ENCODE results near the gene KCNQ1OT1.

KCNQ1OT1 gene

DNA sequence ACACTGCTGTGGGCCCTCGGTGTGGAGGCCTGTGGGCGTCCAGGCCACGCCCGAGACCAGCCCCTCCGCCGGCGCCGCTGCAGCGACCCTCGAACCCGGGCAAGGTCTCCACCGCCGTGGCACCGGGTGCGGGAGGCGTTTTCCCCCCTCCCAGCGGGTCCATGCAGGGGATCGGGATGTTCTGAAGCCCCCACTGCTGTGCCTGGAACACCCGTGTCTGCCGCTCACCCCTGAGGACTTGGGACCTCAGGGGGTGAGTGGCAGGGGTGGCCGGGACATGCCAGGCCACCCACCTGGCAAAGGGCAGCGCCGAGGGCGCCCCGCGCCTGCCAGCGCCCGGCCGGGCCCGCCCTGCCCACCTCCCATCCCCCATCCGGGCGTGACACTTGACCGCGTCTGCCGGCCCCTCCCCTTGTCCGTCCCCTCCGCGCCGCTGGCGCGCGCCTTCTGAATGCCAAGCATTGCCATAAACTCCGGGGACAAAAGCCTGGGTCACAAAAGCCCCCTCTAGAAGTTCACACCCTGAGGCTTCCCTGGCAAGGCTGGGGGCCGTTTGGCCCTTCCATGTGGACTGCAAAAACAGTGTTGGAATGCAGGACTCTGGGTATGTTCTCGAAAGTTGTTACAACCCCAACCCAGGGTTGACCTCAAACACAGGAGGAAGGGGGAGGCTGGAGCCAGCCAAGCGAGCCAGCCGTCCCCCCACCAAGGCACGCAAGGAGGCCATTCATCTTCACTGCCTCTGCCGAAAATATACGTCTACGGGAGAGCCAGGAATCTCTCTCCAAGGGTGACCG lies 819 bp upstream of the KCNQ1OT1 start:
- H3K4me1 ChIP-seq (ENCODE audit: control extremely low read depth in 1 of 4, control insufficient read depth in 4 of 4, insufficient read depth in 4 of 4, low read length in 3 of 4), result peaks cover 4 to 37% (median 25%) of the 10 kb centered on the region in 4 experiments
- DNase-seq, result peak in 2 of 3 donors; percentile 33 to 34
- CTCF ChIA-PET, result interaction anchor here (2.5 kb wide), 1 partner anchor 188 kb away, joined by 10 read pairs; no protein-coding TSS in a partner anchor
- POLR2A ChIA-PET, result interaction anchor here (1.0 to 1.2 kb wide), 4 partner anchors 37 to 187 kb away, joined by 3 to 5 read pairs (median 4); partner anchors contain the start of gene CDKN1C
- peaks cover 0 to 6% (median 0%) of the 10 kb centered on the region in 5 experiments for H3K9me3 ChIP-seq (ENCODE audit: control extremely low read depth in 1 of 5, control insufficient read depth in 4 of 5, insufficient read depth in 2 of 5, low read depth in 1 of 5, low read length in 4 of 5)
- H3K36me3 ChIP-seq (ENCODE audit: control insufficient read depth in 4 of 4, insufficient read depth in 4 of 4, low read length in 3 of 4), result no peaks in the 10 kb centered on the region
- H3K27me3 ChIP-seq (replicated peaks in 2 of 5; ENCODE audit: control insufficient read depth in 4 of 5, insufficient read depth in 5 of 5, low read length in 4 of 5), result no peaks in the 10 kb centered on the region
- 51% methylated on average over 47 of the region's 52 CpGs for WGBS (ENCODE audit: insufficient coverage)
- H3K4me3 ChIP-seq (ENCODE audit: control insufficient read depth in 1 of 7, extremely low read depth in 1 of 7, insufficient read depth in 4 of 7, low read depth in 2 of 7, low read length in 6 of 7), result peak overlapping the region; percentile 29 to 85 (median 66)
- peak overlapping the region in 1 of 2 experiments; percentile 68 for H3K27ac ChIP-seq (ENCODE audit: insufficient read depth in 1 of 2, low read depth in 1 of 2, low read length in 2 of 2, poor library complexity in 1 of 2, severe bottlenecking in 2 of 2)

GRCh38 chr11:2699185-2699530 lies 636 bp downstream of the KCNQ1OT1 start:
- peak in 1 of 3 donors; percentile 26 for DNase-seq
- CTCF ChIA-PET, result no interaction called here
- 50% methylated on average over 30 of the region's 31 CpGs for WGBS (ENCODE audit: insufficient coverage)
- POLR2A ChIA-PET, result interaction anchor here (1.0 to 1.2 kb wide), 4 partner anchors 38 to 188 kb away, joined by 3 to 5 read pairs (median 4); partner anchors contain the start of gene CDKN1C
- no peaks in the 10 kb centered on the region for H3K27me3 ChIP-seq (replicated peaks in 2 of 5; ENCODE audit: control insufficient read depth in 4 of 5, insufficient read depth in 5 of 5, low read length in 4 of 5)
- peaks cover 0 to 6% (median 0%) of the 10 kb centered on the region in 5 experiments for H3K9me3 ChIP-seq (ENCODE audit: control extremely low read depth in 1 of 5, control insufficient read depth in 4 of 5, insufficient read depth in 2 of 5, low read depth in 1 of 5, low read length in 4 of 5)
- peak overlapping the region in 1 of 2 experiments; percentile 74 for H3K27ac ChIP-seq (ENCODE audit: insufficient read depth in 1 of 2, low read depth in 1 of 2, low read length in 2 of 2, poor library complexity in 1 of 2, severe bottlenecking in 2 of 2)
- H3K4me1 ChIP-seq (ENCODE audit: control extremely low read depth in 1 of 4, control insufficient read depth in 4 of 4, insufficient read depth in 4 of 4, low read length in 3 of 4), result peaks cover 4 to 45% (median 30%) of the 10 kb centered on the region in 4 experiments
- H3K36me3 ChIP-seq (ENCODE audit: control insufficient read depth in 4 of 4, insufficient read depth in 4 of 4, low read length in 3 of 4), result no peaks in the 10 kb centered on the region
- peak overlapping the region; percentile 48 to 85 (median 69) for H3K4me3 ChIP-seq (ENCODE audit: control insufficient read depth in 1 of 7, extremely low read depth in 1 of 7, insufficient read depth in 4 of 7, low read depth in 2 of 7, low read length in 6 of 7)

- ChIA-PET CTCF (interaction anchor here (1.3 to 1.4 kb wide), 2 partner anchors 189 to 190 kb away, joined by 3 to 5 read pairs; no protein-coding TSS in a partner anchor), POLR2A (no interaction called here)
- WGBS (ENCODE audit: insufficient coverage), result 56% methylated on average over 18 of the region's 20 CpGs
- no peaks in the 10 kb centered on the region for H3K27me3 ChIP-seq (replicated peaks in 2 of 5; ENCODE audit: control insufficient read depth in 4 of 5, insufficient read depth in 5 of 5, low read length in 4 of 5)
- H3K4me1 ChIP-seq (ENCODE audit: control extremely low read depth in 1 of 4, control insufficient read depth in 4 of 4, insufficient read depth in 4 of 4, low read length in 3 of 4), result peaks cover 4 to 45% (median 31%) of the 10 kb centered on the region in 4 experiments
- H3K36me3 ChIP-seq (ENCODE audit: control insufficient read depth in 4 of 4, insufficient read depth in 4 of 4, low read length in 3 of 4), result peaks cover 0 to 3% (median 0%) of the 10 kb centered on the region in 4 experiments
- H3K27ac ChIP-seq (ENCODE audit: insufficient read depth in 1 of 2, low read depth in 1 of 2, low read length in 2 of 2, poor library complexity in 1 of 2, severe bottlenecking in 2 of 2), result peak overlapping the region in 1 of 2 experiments; percentile 74
- DNase-seq, result no peak
- peaks cover 0 to 6% (median 0%) of the 10 kb centered on the region in 5 experiments for H3K9me3 ChIP-seq (ENCODE audit: control extremely low read depth in 1 of 5, control insufficient read depth in 4 of 5, insufficient read depth in 2 of 5, low read depth in 1 of 5, low read length in 4 of 5)
- peak overlapping the region; percentile 48 to 85 (median 69) for H3K4me3 ChIP-seq (ENCODE audit: control insufficient read depth in 1 of 7, extremely low read depth in 1 of 7, insufficient read depth in 4 of 7, low read depth in 2 of 7, low read length in 6 of 7)
These were observed 1.2 kb downstream of the KCNQ1OT1 start for GRCh38 chr11:2698386-2699184.

DNA sequence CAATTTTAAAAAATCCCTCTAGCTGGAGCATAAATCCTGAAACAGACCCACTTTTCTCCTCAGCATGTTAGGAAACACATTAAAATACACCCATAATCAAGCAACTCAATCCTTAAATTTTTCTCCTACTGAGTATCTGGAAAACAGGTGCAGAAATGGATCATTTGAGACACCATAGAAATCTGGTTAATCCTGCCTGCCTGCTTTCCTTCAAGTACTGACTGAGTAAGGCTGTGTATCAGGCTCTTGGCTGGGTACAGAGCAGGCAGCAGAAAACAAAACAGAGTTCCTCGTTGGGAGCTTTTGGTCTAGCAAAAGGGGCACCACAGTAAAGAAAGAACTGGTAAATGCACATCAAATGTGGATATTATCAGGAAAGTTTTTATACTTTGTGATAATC lies 1.9 kb downstream of the KCNQ1OT1 start:
- Histone ChIP-seq H3K27ac (ENCODE audit: insufficient read depth in 1 of 2, low read depth in 1 of 2, low read length in 2 of 2, poor library complexity in 1 of 2, severe bottlenecking in 2 of 2) (no peak overlapping the region), H3K4me3 (ENCODE audit: control insufficient read depth in 1 of 7, extremely low read depth in 1 of 7, insufficient read depth in 4 of 7, low read depth in 2 of 7, low read length in 6 of 7) (peak overlapping the region in 5 of 7 experiments; percentile 17 to 85 (median 75)), H3K36me3 (ENCODE audit: control insufficient read depth in 4 of 4, insufficient read depth in 4 of 4, low read length in 3 of 4) (peaks cover 0 to 4% (median 0%) of the 10 kb centered on the region in 4 experiments), H3K27me3 (replicated peaks in 2 of 5; ENCODE audit: control insufficient read depth in 4 of 5, insufficient read depth in 5 of 5, low read length in 4 of 5) (no peaks in the 10 kb centered on the region), H3K4me1 (ENCODE audit: control extremely low read depth in 1 of 4, control insufficient read depth in 4 of 4, insufficient read depth in 4 of 4, low read length in 3 of 4) (peaks cover 4 to 47% (median 30%) of the 10 kb centered on the region in 4 experiments), H3K9me3 (ENCODE audit: control extremely low read depth in 1 of 5, control insufficient read depth in 4 of 5, insufficient read depth in 2 of 5, low read depth in 1 of 5, low read length in 4 of 5) (peaks cover 0 to 6% (median 0%) of the 10 kb centered on the region in 5 experiments)
- CTCF ChIA-PET, result interaction anchor here (1.1 to 1.4 kb wide), 3 partner anchors 165 to 191 kb away, joined by 3 to 5 read pairs (median 3); no protein-coding TSS in a partner anchor
- no peak for DNase-seq
- 44% methylated on average over 1 of the region's 1 CpG for WGBS (ENCODE audit: insufficient coverage)
- POLR2A ChIA-PET, result no interaction called here

DNA sequence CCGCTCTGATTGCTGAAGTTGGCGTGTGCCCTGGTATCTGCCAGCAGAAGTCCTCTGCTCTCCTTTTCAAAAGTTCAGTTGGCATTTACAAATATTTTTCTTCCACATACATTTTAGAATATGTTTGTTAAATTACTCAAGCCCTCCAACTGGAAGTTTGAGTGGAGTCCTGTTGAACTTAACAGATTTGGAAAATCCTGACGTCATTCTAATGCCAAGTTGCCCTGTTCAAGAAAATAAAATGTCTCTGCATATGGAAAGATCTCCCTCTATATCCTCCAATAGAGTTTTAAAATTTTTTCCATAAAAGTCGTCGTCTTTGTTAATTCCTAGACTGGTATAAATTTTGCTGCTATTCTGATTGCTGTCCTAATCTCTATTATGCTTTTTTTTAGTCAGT lies 3.3 kb downstream of the KCNQ1OT1 start:
- no peak overlapping the region for H3K27ac ChIP-seq (ENCODE audit: insufficient read depth in 1 of 2, low read depth in 1 of 2, low read length in 2 of 2, poor library complexity in 1 of 2, severe bottlenecking in 2 of 2)
- no peak for DNase-seq
- H3K36me3 ChIP-seq (ENCODE audit: control insufficient read depth in 4 of 4, insufficient read depth in 4 of 4, low read length in 3 of 4), result peaks cover 0 to 8% (median 0%) of the 10 kb centered on the region in 4 experiments
- no peak overlapping the region for H3K4me3 ChIP-seq (ENCODE audit: control insufficient read depth in 1 of 7, extremely low read depth in 1 of 7, insufficient read depth in 4 of 7, low read depth in 2 of 7, low read length in 6 of 7)
- peaks cover 4 to 53% (median 31%) of the 10 kb centered on the region in 4 experiments for H3K4me1 ChIP-seq (ENCODE audit: control extremely low read depth in 1 of 4, control insufficient read depth in 4 of 4, insufficient read depth in 4 of 4, low read length in 3 of 4)
- peaks cover 0 to 6% (median 0%) of the 10 kb centered on the region in 5 experiments for H3K9me3 ChIP-seq (ENCODE audit: control extremely low read depth in 1 of 5, control insufficient read depth in 4 of 5, insufficient read depth in 2 of 5, low read depth in 1 of 5, low read length in 4 of 5)
- CTCF ChIA-PET, result interaction anchor here (1.1 to 2.1 kb wide), 2 partner anchors 82 to 164 kb away, joined by 3 to 5 read pairs; no protein-coding TSS in a partner anchor
- WGBS (ENCODE audit: insufficient coverage), result 94% methylated on average over 2 of the region's 5 CpGs
- no peaks in the 10 kb centered on the region for H3K27me3 ChIP-seq (replicated peaks in 2 of 5; ENCODE audit: control insufficient read depth in 4 of 5, insufficient read depth in 5 of 5, low read length in 4 of 5)
- POLR2A ChIA-PET, result no interaction called here

- Histone ChIP-seq H3K4me1 (ENCODE audit: control extremely low read depth in 1 of 4, control insufficient read depth in 4 of 4, insufficient read depth in 4 of 4, low read length in 3 of 4) (peaks cover 4 to 48% (median 23%) of the 10 kb centered on the region in 4 experiments), H3K9me3 (ENCODE audit: control extremely low read depth in 1 of 5, control insufficient read depth in 4 of 5, insufficient read depth in 2 of 5, low read depth in 1 of 5, low read length in 4 of 5) (peaks cover 0 to 6% (median 0%) of the 10 kb centered on the region in 5 experiments), H3K27ac (ENCODE audit: insufficient read depth in 1 of 2, low read depth in 1 of 2, low read length in 2 of 2, poor library complexity in 1 of 2, severe bottlenecking in 2 of 2) (no peak overlapping the region), H3K27me3 (replicated peaks in 2 of 5; ENCODE audit: control insufficient read depth in 4 of 5, insufficient read depth in 5 of 5, low read length in 4 of 5) (no peaks in the 10 kb centered on the region), H3K36me3 (ENCODE audit: control insufficient read depth in 4 of 4, insufficient read depth in 4 of 4, low read length in 3 of 4) (peaks cover 0 to 10% (median 0%) of the 10 kb centered on the region in 4 experiments), H3K4me3 (ENCODE audit: control insufficient read depth in 1 of 7, extremely low read depth in 1 of 7, insufficient read depth in 4 of 7, low read depth in 2 of 7, low read length in 6 of 7) (no peak overlapping the region)
- 89% methylated on average over 3 of the region's 9 CpGs for WGBS (ENCODE audit: insufficient coverage)
- POLR2A ChIA-PET, result interaction anchor here (0.7 to 1.4 kb wide), 3 partner anchors 21 to 189 kb away, joined by 3 to 8 read pairs (median 4); partner anchors contain the start of gene CDKN1C
- CTCF ChIA-PET, result interaction anchor here (0.8 to 7.6 kb wide), 9 partner anchors 17 to 267 kb away, joined by 3 to 75 read pairs (median 5); partner anchors contain the start of gene CDKN1C
- no peak for DNase-seq
These were observed 4.5 kb downstream of the KCNQ1OT1 start for GRCh38 chr11:2694995-2695939.
